Choroid plexus epithelial cell (primary cell): Measurements from ENCODE around the gene ANTXRL.
"Not testable (repeated sequence)": the region's sequence is repeated elsewhere in the genome, so short reads cannot be mapped to it uniquely, and the experiment has no call there.

Source experiments
- DNase-seq: peaks from one replicate; pipeline ENCODE4 v3.0.0-alpha.2; 2010; ENCODE audit warnings: low read depth
- H3K4me3 ChIP-seq: 2 replicates; pipeline ENCODE4 v1.5.1; 2011; ENCODE audit warnings: low read depth, mild to moderate bottlenecking, control low read depth, low read length, moderate library complexity
- CTCF ChIP-seq: conservative IDR thresholded peaks from 2 replicates; pipeline ENCODE4 v1.5.1; 2011; ENCODE audit warnings: low read depth, mild to moderate bottlenecking, control low read depth, inconsistent platforms, low read length, moderate library complexity

Gene ANTXRL

DNA sequence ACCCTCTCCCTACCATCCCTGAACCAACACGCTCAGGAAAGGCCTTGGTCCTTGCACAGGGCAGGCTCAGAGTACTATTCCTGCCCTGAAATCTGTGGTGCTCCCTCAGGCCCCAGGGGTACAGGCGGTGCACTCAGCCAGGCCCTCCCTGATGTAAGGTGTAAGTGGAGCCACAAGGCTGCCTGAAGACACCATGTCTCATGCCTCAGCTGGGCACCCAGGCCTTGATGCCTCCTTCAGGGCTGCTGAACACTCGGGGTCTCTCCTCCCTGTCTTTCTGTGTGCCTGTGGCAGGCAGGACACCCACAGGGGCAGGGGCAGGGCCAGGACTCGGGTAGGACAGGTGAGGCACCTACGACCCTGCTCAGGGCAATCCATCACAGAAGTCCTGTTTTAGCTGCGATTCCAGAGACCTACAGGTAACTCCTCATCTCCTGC lies 22.9 kb upstream of the ANTXRL start:
- no peak overlapping the region for H3K4me3 ChIP-seq
- TF ChIP-seq CTCF = no peak
- no peak for DNase-seq

- no peak overlapping the region for H3K4me3 ChIP-seq
- DNase-seq = no peak
- no peak for TF ChIP-seq CTCF
Measured at GRCh38 chr10:46264336-46264735, 22.5 kb upstream of the ANTXRL start.

DNA sequence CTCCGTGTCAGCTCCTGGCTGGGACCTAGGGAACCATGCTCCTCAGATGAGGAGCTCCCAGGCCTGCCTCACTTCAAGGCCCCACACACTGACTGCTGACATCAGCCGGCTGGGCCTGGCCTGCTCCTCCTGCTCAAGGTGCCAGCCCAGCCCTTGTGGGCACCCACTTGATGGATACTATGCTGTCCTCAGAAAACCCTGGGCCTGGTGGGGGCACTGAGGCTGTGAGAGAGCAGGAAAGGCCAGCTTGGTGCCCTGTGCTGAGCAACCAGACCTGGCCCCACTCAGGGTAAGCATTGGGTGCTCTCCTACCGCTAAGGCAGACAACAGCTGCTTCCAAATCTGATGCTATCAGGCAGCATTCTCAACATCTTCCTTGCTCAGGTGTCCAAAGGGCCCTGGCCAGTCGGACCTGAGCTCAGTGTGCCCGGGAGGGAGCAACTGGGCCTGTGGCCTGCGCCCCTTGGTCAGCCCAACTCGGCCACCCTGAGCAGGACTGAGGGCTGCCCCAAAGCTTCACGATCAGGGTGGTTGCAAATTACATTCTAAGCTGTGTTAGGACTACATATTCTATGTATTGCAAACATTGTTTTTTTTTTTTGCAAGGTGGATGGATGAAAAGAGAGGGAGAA lies 21.9 kb upstream of the ANTXRL start:
- H3K4me3 ChIP-seq = no peak overlapping the region
- no peak for DNase-seq
- TF ChIP-seq CTCF = no peak

DNA sequence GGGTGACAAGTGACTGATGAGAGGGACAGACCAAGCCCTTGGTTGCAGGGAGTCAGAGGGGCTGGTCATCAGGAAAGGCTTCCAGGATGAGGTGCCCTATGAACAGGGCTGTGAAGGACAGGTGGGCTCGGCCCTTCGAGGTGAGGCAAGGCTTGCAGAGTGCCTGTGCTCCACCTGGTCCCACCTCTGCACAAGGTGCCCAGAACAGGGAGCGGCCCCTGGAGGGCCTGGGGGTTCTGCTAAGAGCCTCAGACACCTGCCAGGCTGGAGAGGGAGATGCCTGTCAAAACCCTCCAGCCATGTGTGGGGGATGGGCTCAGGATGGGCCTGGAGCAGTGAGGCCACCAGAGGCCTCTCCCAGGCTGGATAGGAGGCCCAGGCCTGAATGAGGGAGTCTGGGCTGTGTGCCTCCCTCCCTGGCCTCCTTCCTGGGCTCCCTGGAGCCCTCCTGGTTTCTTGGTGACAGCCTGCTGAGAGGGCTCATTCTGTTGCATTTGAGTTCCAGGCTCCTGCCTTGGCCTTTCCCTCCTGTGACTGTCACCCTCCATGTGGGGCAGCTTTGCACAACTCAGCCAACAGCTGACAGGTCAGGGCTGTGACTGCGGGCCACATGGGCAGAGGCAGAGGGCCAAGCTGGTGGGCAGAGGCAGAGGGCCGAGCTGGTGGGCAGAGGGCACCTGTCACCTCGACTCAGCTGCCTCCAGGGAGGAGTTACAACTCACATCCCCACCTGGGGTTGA lies 21.1 kb upstream of the ANTXRL start:
- not testable (repeated sequence) for H3K4me3 ChIP-seq, DNase-seq

DNA sequence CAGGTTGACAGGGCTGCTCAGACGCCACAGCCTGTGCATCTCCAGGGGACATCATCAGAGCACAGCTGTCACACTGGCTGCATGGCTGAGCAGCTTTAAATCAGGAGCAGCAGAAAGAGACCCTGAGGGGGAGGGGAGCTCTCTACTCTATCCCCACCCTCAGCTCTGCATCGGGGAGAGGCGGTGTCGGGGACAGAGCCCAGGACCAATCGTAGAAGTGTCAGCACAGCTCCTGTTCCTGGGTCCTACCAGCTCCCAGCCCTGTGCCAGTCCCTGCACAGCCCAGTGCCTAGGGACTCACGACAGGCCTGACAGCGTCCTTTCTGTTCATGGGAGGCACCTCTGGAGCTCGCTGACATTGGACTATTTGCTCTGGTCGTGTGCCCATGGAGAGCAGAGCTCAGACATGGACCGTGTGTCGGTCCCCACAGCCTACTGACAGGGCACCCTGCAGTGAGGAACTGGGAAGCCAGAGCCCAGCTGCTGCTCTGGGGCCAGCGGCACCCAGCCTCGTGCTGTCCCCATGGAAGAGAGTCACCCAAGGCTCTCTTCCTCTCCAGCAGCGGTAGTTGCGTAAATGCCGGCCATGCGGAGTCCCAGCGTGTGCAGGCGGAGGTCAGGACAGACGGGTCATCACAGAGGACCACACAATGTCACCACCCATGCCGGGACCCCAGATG lies 20.4 kb upstream of the ANTXRL start:
- no peak for TF ChIP-seq CTCF

GRCh38 chr10:46267132-46267985 lies 19.4 kb upstream of the ANTXRL start:
- no peak for TF ChIP-seq CTCF
- no peak for DNase-seq
- no peak overlapping the region for H3K4me3 ChIP-seq

More for the DNA sequence above, 20.4 kb upstream of the ANTXRL start:
- no peak for DNase-seq
- no peak overlapping the region for H3K4me3 ChIP-seq
